HUES64 (cell line): ENCODE measurements around the gene ETNK1.

ENCODE experiments used
- H3K27ac ChIP-seq: 2 replicates; pipeline ENCODE4 v1.7.0; 2013; ENCODE audit warnings: low read depth, low read length, inconsistent platforms
- H3K27me3 ChIP-seq: 2 replicates; pipeline ENCODE4 v1.6.1; 2013; ENCODE audit warnings: mild to moderate bottlenecking, low read length; ENCODE audit not compliant: insufficient read depth
- H3K36me3 ChIP-seq: 2 replicates; pipeline ENCODE4 v1.6.1; 2013; ENCODE audit warnings: mild to moderate bottlenecking, low read length; ENCODE audit not compliant: insufficient read depth
- H3K4me1 ChIP-seq: 2 replicates; pipeline ENCODE4 v1.6.1; 2013; ENCODE audit warnings: mild to moderate bottlenecking, low read length, moderate library complexity; ENCODE audit not compliant: insufficient read depth
- H3K4me3 ChIP-seq: 2 replicates; pipeline ENCODE4 v1.5.1; 2013; ENCODE audit warnings: mild to moderate bottlenecking, low read length, moderate library complexity
- H3K9ac ChIP-seq: 2 replicates; pipeline ENCODE4 v1.6.1; 2013; ENCODE audit warnings: mild to moderate bottlenecking, low read depth, low read length
- H3K9me3 ChIP-seq: 2 replicates; pipeline ENCODE4 v1.6.1; 2013; ENCODE audit warnings: low read depth, low read length; ENCODE audit not compliant: insufficient read depth
- WGBS: fragments of 150-250, 120-280 bp; methylation state at CpG from one replicate; pipeline ENCODE4 v1.1.7; 2013; ENCODE audit warnings: missing lambda C conversion rate; 5-methylcytosine and 5-hydroxymethylcytosine counted together

The ETNK1 gene

GRCh38 chr12:22665476-22665875, 40.5 kb downstream of the ETNK1 start:
- Histone ChIP-seq H3K9me3 (no peaks in the 10 kb centered on the region), H3K36me3 (peaks cover 68% of the 10 kb centered on the region), H3K9ac (no peak overlapping the region), H3K27ac (no peak overlapping the region), H3K4me3 (no peak overlapping the region), H3K4me1 (no peaks in the 10 kb centered on the region), H3K27me3 (no peaks in the 10 kb centered on the region)

GRCh38 chr12:22667122-22667521, 42.2 kb downstream of the ETNK1 start:
- Histone ChIP-seq H3K27ac (no peak overlapping the region), H3K36me3 (peaks cover 68% of the 10 kb centered on the region)
- WGBS: 0% methylated on average over 1 of the region's 1 CpG

GRCh38 chr12:22668441-22668840, 43.5 kb downstream of the ETNK1 start:
- WGBS: 97% methylated on average over 6 of the region's 6 CpGs
- H3K36me3 ChIP-seq: peaks cover 68% of the 10 kb centered on the region
- no peak overlapping the region for H3K4me3 ChIP-seq

More at GRCh38 chr12:22667122-22667521, 42.2 kb downstream of the ETNK1 start:
- H3K4me1 ChIP-seq: no peaks in the 10 kb centered on the region
- no peak overlapping the region for H3K9ac ChIP-seq
- H3K9me3 ChIP-seq: no peaks in the 10 kb centered on the region
- H3K4me3 ChIP-seq: no peak overlapping the region
- no peaks in the 10 kb centered on the region for H3K27me3 ChIP-seq

GRCh38 chr12:22670762-22671161, 45.8 kb downstream of the ETNK1 start:
- Histone ChIP-seq H3K9me3 (no peaks in the 10 kb centered on the region), H3K27me3 (no peaks in the 10 kb centered on the region), H3K27ac (no peak overlapping the region), H3K4me3 (no peak overlapping the region), H3K4me1 (no peaks in the 10 kb centered on the region), H3K36me3 (peaks cover 78% of the 10 kb centered on the region), H3K9ac (no peak overlapping the region)

More at GRCh38 chr12:22668441-22668840, 43.5 kb downstream of the ETNK1 start:
- H3K9ac ChIP-seq: no peak overlapping the region
- H3K27ac ChIP-seq: no peak overlapping the region
- no peaks in the 10 kb centered on the region for H3K9me3 ChIP-seq
- H3K27me3 ChIP-seq: no peaks in the 10 kb centered on the region
- H3K4me1 ChIP-seq: no peaks in the 10 kb centered on the region

GRCh38 chr12:22672951-22673350, 48.0 kb downstream of the ETNK1 start:
- Histone ChIP-seq H3K9me3 (no peaks in the 10 kb centered on the region), H3K36me3 (peaks cover 70% of the 10 kb centered on the region), H3K4me1 (no peaks in the 10 kb centered on the region), H3K4me3 (no peak overlapping the region), H3K27ac (no peak overlapping the region), H3K27me3 (no peaks in the 10 kb centered on the region), H3K9ac (no peak overlapping the region)
- WGBS: 95% methylated on average over 3 of the region's 3 CpGs

- no peak overlapping the region for H3K9ac ChIP-seq
- H3K9me3 ChIP-seq: no peaks in the 10 kb centered on the region
- H3K4me1 ChIP-seq: no peaks in the 10 kb centered on the region
- H3K36me3 ChIP-seq: peaks cover 85% of the 10 kb centered on the region
- no peak overlapping the region for H3K4me3 ChIP-seq
- WGBS: 98% methylated on average over 6 of the region's 6 CpGs
- H3K27me3 ChIP-seq: no peaks in the 10 kb centered on the region
- H3K27ac ChIP-seq: no peak overlapping the region
Observed at GRCh38 chr12:22677781-22678574, 53.0 kb downstream of the ETNK1 start.

- no peaks in the 10 kb centered on the region for H3K27me3 ChIP-seq
- no peak overlapping the region for H3K27ac ChIP-seq
- peaks cover 75% of the 10 kb centered on the region for H3K36me3 ChIP-seq
- no CpG with 5 or more reads among the region's 2 CpGs for WGBS
- H3K4me3 ChIP-seq: no peak overlapping the region
- no peaks in the 10 kb centered on the region for H3K4me1 ChIP-seq
- no peaks in the 10 kb centered on the region for H3K9me3 ChIP-seq
- no peak overlapping the region for H3K9ac ChIP-seq
Observed at GRCh38 chr12:22682663-22683062, 57.7 kb downstream of the ETNK1 start.

GRCh38 chr12:22683131-22683530, 58.2 kb downstream of the ETNK1 start:
- WGBS: 100% methylated on average over 1 of the region's 1 CpG
- Histone ChIP-seq H3K4me3 (no peak overlapping the region), H3K27me3 (no peaks in the 10 kb centered on the region), H3K4me1 (no peaks in the 10 kb centered on the region), H3K36me3 (peaks cover 70% of the 10 kb centered on the region), H3K9ac (no peak overlapping the region), H3K9me3 (no peaks in the 10 kb centered on the region), H3K27ac (no peak overlapping the region)

GRCh38 chr12:22684140-22685118, 59.5 kb downstream of the ETNK1 start:
- Histone ChIP-seq H3K4me3 (no peak overlapping the region), H3K4me1 (no peaks in the 10 kb centered on the region), H3K9ac (no peak overlapping the region), H3K27me3 (no peaks in the 10 kb centered on the region), H3K36me3 (peaks cover 57% of the 10 kb centered on the region), H3K27ac (no peak overlapping the region), H3K9me3 (no peaks in the 10 kb centered on the region)
- 95% methylated on average over 4 of the region's 5 CpGs for WGBS

GRCh38 chr12:22686193-22686592, 61.2 kb downstream of the ETNK1 start:
- 92% methylated on average over 1 of the region's 1 CpG for WGBS
- Histone ChIP-seq H3K27me3 (no peaks in the 10 kb centered on the region), H3K36me3 (peaks cover 41% of the 10 kb centered on the region), H3K4me1 (no peaks in the 10 kb centered on the region), H3K9ac (no peak overlapping the region), H3K9me3 (no peaks in the 10 kb centered on the region), H3K27ac (no peak overlapping the region), H3K4me3 (no peak overlapping the region)

- Histone ChIP-seq H3K9ac (no peak overlapping the region), H3K36me3 (peaks cover 31% of the 10 kb centered on the region), H3K4me1 (no peaks in the 10 kb centered on the region), H3K4me3 (no peak overlapping the region), H3K27ac (no peak overlapping the region), H3K27me3 (no peaks in the 10 kb centered on the region), H3K9me3 (peaks cover under 1% of the 10 kb centered on the region; the same call in 1 of the 2 replicates)
- 96% methylated on average over 3 of the region's 5 CpGs for WGBS
Observed at GRCh38 chr12:22687361-22688076, 62.5 kb downstream of the ETNK1 start.
